Measurements from ENCODE around the gene ADAMTS6.

ADAMTS6 gene

DNA sequence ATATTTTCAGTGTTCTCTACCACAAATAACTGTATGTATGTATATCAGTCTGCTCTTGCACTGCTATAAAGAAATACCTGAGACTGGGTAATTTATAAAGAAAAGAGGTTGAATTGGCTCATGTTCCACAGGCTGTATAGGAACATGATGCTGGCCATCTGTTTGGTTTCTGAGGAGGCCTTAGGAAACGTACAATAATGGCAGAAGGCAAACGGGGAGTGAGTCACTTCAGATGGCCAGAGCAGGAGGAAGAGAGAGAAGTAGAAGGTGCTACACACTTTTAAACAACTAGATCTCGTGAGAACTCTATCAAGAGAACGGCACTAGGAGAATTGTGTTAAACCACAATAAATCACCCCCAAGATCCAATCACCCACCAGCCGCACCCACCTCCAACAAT is 121.7 kb downstream of the ADAMTS6 start:
- Histone ChIP-seq H3K27ac (ENCODE audit: extremely low read depth, low read depth, low read length) (no peak overlapping the region), H3K4me1 (ENCODE audit: control insufficient read depth, insufficient read depth, low read length) (no peaks in the 10 kb centered on the region), H3K9me3 (ENCODE audit: control insufficient read depth, insufficient read depth, low read depth, low read length) (no peaks in the 10 kb centered on the region), H3K4me3 (ENCODE audit: low read depth, low read length) (no peak overlapping the region), H3K36me3 (ENCODE audit: control insufficient read depth in 2 of 2, insufficient read depth in 1 of 2, low read length in 2 of 2) (no peaks in the 10 kb centered on the region)
- ChIA-PET CTCF (no interaction called here), POLR2A (no interaction called here)
- TF ChIP-seq, protein P1, sequence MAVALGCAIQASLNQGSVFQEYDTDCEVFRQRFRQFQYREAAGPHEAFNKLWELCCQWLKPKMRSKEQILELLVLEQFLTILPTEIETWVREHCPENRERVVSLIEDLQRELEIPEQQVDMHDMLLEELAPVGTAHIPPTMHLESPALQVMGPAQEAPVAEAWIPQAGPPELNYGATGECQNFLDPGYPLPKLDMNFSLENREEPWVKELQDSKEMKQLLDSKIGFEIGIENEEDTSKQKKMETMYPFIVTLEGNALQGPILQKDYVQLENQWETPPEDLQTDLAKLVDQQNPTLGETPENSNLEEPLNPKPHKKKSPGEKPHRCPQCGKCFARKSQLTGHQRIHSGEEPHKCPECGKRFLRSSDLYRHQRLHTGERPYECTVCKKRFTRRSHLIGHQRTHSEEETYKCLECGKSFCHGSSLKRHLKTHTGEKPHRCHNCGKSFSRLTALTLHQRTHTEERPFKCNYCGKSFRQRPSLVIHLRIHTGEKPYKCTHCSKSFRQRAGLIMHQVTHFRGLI (tag by site-specific recombination; IDR thresholded peaks at IDR 0.05), result no peak

DNA sequence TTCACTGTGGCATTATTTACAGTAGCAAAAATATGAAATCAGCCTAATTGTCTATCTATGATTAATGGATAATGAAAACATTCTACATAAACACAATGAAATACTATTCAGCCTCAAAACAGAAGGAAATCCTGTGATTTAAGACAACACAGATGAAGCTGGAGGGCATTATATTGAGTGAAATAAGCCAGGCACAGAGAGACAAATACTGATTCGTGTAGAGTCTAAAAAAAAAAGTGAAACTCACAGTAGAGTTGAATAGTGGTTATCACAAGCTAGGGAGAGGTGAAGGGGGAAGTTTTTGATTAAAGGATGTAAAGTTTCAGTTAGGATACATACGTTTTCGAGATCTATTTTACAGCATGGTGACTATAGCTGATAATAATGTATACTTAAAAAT is 122.2 kb downstream of the ADAMTS6 start:
- Histone ChIP-seq H3K4me1 (ENCODE audit: control insufficient read depth, insufficient read depth, low read length) (no peaks in the 10 kb centered on the region), H3K4me3 (ENCODE audit: low read depth, low read length) (no peak overlapping the region), H3K36me3 (ENCODE audit: control insufficient read depth in 2 of 2, insufficient read depth in 1 of 2, low read length in 2 of 2) (no peaks in the 10 kb centered on the region), H3K27ac (ENCODE audit: extremely low read depth, low read depth, low read length) (no peak overlapping the region), H3K9me3 (ENCODE audit: control insufficient read depth, insufficient read depth, low read depth, low read length) (no peaks in the 10 kb centered on the region)
- TF ChIP-seq, protein P2, sequence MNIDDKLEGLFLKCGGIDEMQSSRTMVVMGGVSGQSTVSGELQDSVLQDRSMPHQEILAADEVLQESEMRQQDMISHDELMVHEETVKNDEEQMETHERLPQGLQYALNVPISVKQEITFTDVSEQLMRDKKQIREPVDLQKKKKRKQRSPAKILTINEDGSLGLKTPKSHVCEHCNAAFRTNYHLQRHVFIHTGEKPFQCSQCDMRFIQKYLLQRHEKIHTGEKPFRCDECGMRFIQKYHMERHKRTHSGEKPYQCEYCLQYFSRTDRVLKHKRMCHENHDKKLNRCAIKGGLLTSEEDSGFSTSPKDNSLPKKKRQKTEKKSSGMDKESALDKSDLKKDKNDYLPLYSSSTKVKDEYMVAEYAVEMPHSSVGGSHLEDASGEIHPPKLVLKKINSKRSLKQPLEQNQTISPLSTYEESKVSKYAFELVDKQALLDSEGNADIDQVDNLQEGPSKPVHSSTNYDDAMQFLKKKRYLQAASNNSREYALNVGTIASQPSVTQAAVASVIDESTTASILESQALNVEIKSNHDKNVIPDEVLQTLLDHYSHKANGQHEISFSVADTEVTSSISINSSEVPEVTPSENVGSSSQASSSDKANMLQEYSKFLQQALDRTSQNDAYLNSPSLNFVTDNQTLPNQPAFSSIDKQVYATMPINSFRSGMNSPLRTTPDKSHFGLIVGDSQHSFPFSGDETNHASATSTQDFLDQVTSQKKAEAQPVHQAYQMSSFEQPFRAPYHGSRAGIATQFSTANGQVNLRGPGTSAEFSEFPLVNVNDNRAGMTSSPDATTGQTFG (tag by site-specific recombination; IDR thresholded peaks at IDR 0.05; ENCODE audit: borderline replicate concordance), result no peak
- TF ChIP-seq ZNF391 (tag by site-specific recombination; IDR thresholded peaks at IDR 0.05; ENCODE audit: borderline replicate concordance, low read depth) (no peak), ZNF544 (tag by site-specific recombination; IDR thresholded peaks at IDR 0.05) (no peak), SCRT2 (tag by site-specific recombination; IDR thresholded peaks at IDR 0.05) (no peak), ZNF214 (tag by site-specific recombination; IDR thresholded peaks at IDR 0.05; ENCODE audit: borderline replicate concordance) (no peak), SP2 (tag by site-specific recombination; IDR thresholded peaks at IDR 0.05) (no peak), KLF7 (tag by site-specific recombination; IDR thresholded peaks at IDR 0.05; ENCODE audit: borderline replicate concordance) (no peak), ZNF324 (tag by site-specific recombination; IDR thresholded peaks at IDR 0.05) (no peak), ZNF133 (tag by site-specific recombination; IDR thresholded peaks at IDR 0.05) (no peak), ZNF514 (tag by site-specific recombination; IDR thresholded peaks at IDR 0.05) (no peak), ZNF138 (tag by site-specific recombination; IDR thresholded peaks at IDR 0.05; ENCODE audit: borderline replicate concordance) (no peak), EGR2 (tag by site-specific recombination; IDR thresholded peaks at IDR 0.05; ENCODE audit: low read depth) (no peak)
- TF ChIP-seq, protein P3, sequence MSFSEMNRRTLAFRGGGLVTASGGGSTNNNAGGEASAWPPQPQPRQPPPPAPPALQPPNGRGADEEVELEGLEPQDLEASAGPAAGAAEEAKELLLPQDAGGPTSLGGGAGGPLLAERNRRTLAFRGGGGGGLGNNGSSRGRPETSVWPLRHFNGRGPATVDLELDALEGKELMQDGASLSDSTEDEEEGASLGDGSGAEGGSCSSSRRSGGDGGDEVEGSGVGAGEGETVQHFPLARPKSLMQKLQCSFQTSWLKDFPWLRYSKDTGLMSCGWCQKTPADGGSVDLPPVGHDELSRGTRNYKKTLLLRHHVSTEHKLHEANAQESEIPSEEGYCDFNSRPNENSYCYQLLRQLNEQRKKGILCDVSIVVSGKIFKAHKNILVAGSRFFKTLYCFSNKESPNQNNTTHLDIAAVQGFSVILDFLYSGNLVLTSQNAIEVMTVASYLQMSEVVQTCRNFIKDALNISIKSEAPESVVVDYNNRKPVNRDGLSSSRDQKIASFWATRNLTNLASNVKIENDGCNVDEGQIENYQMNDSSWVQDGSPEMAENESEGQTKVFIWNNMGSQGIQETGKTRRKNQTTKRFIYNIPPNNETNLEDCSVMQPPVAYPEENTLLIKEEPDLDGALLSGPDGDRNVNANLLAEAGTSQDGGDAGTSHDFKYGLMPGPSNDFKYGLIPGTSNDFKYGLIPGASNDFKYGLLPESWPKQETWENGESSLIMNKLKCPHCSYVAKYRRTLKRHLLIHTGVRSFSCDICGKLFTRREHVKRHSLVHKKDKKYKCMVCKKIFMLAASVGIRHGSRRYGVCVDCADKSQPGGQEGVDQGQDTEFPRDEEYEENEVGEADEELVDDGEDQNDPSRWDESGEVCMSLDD (tag by site-specific recombination; IDR thresholded peaks at IDR 0.05), result no peak
- ChIA-PET POLR2A (no interaction called here), CTCF (no interaction called here)

DNA sequence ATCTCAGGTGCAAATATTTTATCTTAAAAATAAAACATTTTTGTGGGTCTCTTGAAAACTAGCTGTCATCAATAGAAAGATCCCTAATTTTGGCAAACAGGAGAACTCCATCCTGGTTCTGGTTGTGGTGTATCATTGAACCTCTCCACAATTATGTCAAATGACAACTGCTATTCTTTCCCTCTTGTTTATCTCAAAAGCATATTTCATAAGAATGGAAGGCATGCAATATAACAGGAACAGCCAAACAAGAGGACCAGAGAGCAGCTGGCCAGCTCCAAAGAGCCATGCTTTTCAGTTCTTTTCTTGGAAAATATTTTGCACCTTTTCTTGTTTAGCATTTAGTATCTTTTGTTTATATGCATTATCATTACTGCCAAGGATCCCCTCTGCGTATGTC is 125.4 kb downstream of the ADAMTS6 start:
- no peak overlapping the region for H3K27ac ChIP-seq (ENCODE audit: extremely low read depth, low read depth, low read length)
- ChIA-PET CTCF (no interaction called here), POLR2A (no interaction called here)
- no peak overlapping the region for H3K4me3 ChIP-seq (ENCODE audit: low read depth, low read length)
- no peaks in the 10 kb centered on the region for H3K9me3 ChIP-seq (ENCODE audit: control insufficient read depth, insufficient read depth, low read depth, low read length)
- no peaks in the 10 kb centered on the region for H3K36me3 ChIP-seq (ENCODE audit: control insufficient read depth in 2 of 2, insufficient read depth in 1 of 2, low read length in 2 of 2)
- H3K4me1 ChIP-seq (ENCODE audit: control insufficient read depth, insufficient read depth, low read length), result no peaks in the 10 kb centered on the region
- TF ChIP-seq, protein P4, sequence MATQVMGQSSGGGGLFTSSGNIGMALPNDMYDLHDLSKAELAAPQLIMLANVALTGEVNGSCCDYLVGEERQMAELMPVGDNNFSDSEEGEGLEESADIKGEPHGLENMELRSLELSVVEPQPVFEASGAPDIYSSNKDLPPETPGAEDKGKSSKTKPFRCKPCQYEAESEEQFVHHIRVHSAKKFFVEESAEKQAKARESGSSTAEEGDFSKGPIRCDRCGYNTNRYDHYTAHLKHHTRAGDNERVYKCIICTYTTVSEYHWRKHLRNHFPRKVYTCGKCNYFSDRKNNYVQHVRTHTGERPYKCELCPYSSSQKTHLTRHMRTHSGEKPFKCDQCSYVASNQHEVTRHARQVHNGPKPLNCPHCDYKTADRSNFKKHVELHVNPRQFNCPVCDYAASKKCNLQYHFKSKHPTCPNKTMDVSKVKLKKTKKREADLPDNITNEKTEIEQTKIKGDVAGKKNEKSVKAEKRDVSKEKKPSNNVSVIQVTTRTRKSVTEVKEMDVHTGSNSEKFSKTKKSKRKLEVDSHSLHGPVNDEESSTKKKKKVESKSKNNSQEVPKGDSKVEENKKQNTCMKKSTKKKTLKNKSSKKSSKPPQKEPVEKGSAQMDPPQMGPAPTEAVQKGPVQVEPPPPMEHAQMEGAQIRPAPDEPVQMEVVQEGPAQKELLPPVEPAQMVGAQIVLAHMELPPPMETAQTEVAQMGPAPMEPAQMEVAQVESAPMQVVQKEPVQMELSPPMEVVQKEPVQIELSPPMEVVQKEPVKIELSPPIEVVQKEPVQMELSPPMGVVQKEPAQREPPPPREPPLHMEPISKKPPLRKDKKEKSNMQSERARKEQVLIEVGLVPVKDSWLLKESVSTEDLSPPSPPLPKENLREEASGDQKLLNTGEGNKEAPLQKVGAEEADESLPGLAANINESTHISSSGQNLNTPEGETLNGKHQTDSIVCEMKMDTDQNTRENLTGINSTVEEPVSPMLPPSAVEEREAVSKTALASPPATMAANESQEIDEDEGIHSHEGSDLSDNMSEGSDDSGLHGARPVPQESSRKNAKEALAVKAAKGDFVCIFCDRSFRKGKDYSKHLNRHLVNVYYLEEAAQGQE (tag by site-specific recombination; IDR thresholded peaks at IDR 0.05), result no peak
- TF ChIP-seq, protein P1 (tag by site-specific recombination; IDR thresholded peaks at IDR 0.05), result no peak
- TF ChIP-seq ZNF221 (tag by site-specific recombination; IDR thresholded peaks at IDR 0.05; ENCODE audit: borderline replicate concordance) (no peak), ZNF426 (tag by site-specific recombination; IDR thresholded peaks at IDR 0.05) (no peak)

Data from HEK293 (cell line).